DOHH2 (cell line): ENCODE measurements around the gene SPOCK3.
"Not testable (repeated sequence)": the region's sequence is repeated elsewhere in the genome, so short reads cannot be mapped to it uniquely, and the experiment has no call there.

Experiments used
- H3F3A ChIP-seq: fragments of 200-600 bp; sonication (generic), shearing (Covaris generic); 2 replicates; pipeline ENCODE4 v1.6.0; 2016; ENCODE audit warnings: antibody characterized with exemption, mild to moderate bottlenecking; ENCODE audit not compliant: control insufficient read depth, insufficient read depth
- H3K27ac ChIP-seq: fragments of 200-600 bp; sonication (generic); 2 replicates; pipeline ENCODE4 v1.5.1; 2014; ENCODE audit warnings: low read depth, mild to moderate bottlenecking, low read length, moderate library complexity
- H3K27me3 ChIP-seq: fragments of 200-600 bp; sonication (generic); 2 replicates; pipeline ENCODE4 v1.6.1; 2014; ENCODE audit warnings: mild to moderate bottlenecking, low read length, mixed read lengths; ENCODE audit not compliant: control insufficient read depth
- H3K36me3 ChIP-seq: fragments of 200-600 bp; sonication (generic); 2 replicates; pipeline ENCODE4 v1.6.1; 2014; ENCODE audit warnings: mild to moderate bottlenecking, low read length, moderate library complexity, mixed read lengths; ENCODE audit not compliant: control insufficient read depth
- H3K4me1 ChIP-seq: fragments of 200-600 bp; sonication (generic); 2 replicates; pipeline ENCODE4 v1.6.1; 2014; ENCODE audit warnings: mild to moderate bottlenecking, low read length, mixed read lengths; ENCODE audit not compliant: control insufficient read depth
- H3K4me2 ChIP-seq: fragments of 200-600 bp; sonication (generic); 2 replicates; pipeline ENCODE4 v1.6.0; 2014; ENCODE audit warnings: mild to moderate bottlenecking, low read length, moderate library complexity
- H3K4me3 ChIP-seq: fragments of 200-600 bp; sonication (generic); 2 replicates; pipeline ENCODE4 v1.5.1; 2014; ENCODE audit warnings: mild to moderate bottlenecking, low read length, mixed read lengths
- H3K79me2 ChIP-seq: fragments of 200-600 bp; sonication (generic); 2 replicates; pipeline ENCODE4 v1.6.1; 2014; ENCODE audit warnings: mild to moderate bottlenecking, low read length, mixed read lengths; ENCODE audit not compliant: control insufficient read depth
- H3K9me2 ChIP-seq: fragments of 200-600 bp; sonication (generic); replicated peaks from 2 replicates; pipeline ENCODE4 v1.6.1; 2014; ENCODE audit warnings: mild to moderate bottlenecking, low read length, mixed read lengths; ENCODE audit not compliant: control insufficient read depth
- H3K9me3 ChIP-seq: fragments of 200-600 bp; sonication (generic); 2 replicates; pipeline ENCODE4 v1.6.1; 2014; ENCODE audit warnings: antibody characterized with exemption, low read length, mixed read lengths; ENCODE audit not compliant: control insufficient read depth, insufficient read depth
- H4K20me1 ChIP-seq: fragments of 200-600 bp; sonication (generic); 2 replicates; pipeline ENCODE4 v1.6.0; 2014; ENCODE audit warnings: low read depth, mild to moderate bottlenecking, antibody characterized with exemption, low read length, moderate library complexity; ENCODE audit not compliant: control insufficient read depth, insufficient read depth
- EZH2phosphoT487 ChIP-seq: fragments of 200-600 bp; sonication (generic); IDR thresholded peaks from 2 replicates; pipeline ENCODE4 v1.6.1; 2017; ENCODE audit warnings: borderline replicate concordance, mild to moderate bottlenecking, antibody characterized with exemption, low read length, moderate library complexity, mixed read lengths
- TF ChIP-seq, protein P1 (sequence below): fragments of 200-600 bp; sonication (generic); IDR thresholded peaks from one replicate; pipeline ENCODE4 v1.5.1; 2014; ENCODE audit warnings: antibody characterized with exemption, mild to moderate bottlenecking, low read depth, low read length; ENCODE audit not compliant: poor library complexity, severe bottlenecking

Gene SPOCK3

DNA sequence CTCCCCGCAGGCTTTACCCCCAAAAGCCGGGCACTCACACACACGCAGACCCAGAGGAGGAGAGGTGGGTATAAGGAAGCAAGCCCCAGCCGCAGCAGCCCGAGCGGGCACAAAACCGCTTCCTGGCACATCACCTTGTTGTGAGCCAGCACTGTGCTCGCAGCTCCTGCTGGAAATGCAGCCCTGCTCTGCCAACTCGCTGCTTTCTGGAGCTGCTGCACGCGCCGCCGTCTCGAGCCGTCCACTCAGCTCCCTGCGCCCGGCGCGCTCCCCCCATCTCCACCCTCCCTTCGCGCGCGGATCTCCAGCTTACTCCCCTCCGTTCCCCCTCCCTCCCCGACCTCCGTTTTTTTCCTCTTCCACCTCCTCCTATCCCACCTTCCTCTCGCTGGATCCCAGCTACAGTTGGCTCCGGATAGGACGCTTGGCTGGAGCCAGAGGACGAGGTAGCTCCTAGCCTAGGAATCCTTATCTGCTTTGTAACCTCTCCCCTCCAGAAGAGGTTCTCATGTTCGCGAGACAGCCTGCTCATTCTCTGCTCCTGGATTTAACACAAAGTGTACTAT, at the start of gene SPOCK3:
SPOCK3 (minus strand) TSS at position 179 of the 566 bp plus-strand sequence.
- no peak within 1 kb of the TSS for H3K4me2 ChIP-seq
- H3K79me2 ChIP-seq, result no peaks in the 10 kb centered on the region
- no peaks in the 10 kb centered on the region for H3K36me3 ChIP-seq
- H3K9me2 ChIP-seq, result no peaks in the 10 kb centered on the region
- no peak within 1 kb of the TSS for H3K4me3 ChIP-seq
- no peaks in the 10 kb centered on the region; the same call in 1 of the 2 replicates for H3K27me3 ChIP-seq
- H3K4me1 ChIP-seq, result no peaks in the 10 kb centered on the region
- H3F3A ChIP-seq, result no peaks in the 10 kb centered on the region
- H3K9me3 ChIP-seq, result no peaks in the 10 kb centered on the region
- H4K20me1 ChIP-seq, result no peaks in the 10 kb centered on the region
- no peak for TF ChIP-seq EZH2phosphoT487
- TF ChIP-seq, protein P1, sequence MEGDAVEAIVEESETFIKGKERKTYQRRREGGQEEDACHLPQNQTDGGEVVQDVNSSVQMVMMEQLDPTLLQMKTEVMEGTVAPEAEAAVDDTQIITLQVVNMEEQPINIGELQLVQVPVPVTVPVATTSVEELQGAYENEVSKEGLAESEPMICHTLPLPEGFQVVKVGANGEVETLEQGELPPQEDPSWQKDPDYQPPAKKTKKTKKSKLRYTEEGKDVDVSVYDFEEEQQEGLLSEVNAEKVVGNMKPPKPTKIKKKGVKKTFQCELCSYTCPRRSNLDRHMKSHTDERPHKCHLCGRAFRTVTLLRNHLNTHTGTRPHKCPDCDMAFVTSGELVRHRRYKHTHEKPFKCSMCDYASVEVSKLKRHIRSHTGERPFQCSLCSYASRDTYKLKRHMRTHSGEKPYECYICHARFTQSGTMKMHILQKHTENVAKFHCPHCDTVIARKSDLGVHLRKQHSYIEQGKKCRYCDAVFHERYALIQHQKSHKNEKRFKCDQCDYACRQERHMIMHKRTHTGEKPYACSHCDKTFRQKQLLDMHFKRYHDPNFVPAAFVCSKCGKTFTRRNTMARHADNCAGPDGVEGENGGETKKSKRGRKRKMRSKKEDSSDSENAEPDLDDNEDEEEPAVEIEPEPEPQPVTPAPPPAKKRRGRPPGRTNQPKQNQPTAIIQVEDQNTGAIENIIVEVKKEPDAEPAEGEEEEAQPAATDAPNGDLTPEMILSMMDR, result no peak
- H3K27ac ChIP-seq, result no peak within 1 kb of the TSS

GRCh38 chr4:167282171-167282864, 48.0 kb upstream of the SPOCK3 start:
- Histone ChIP-seq H4K20me1 (no peaks in the 10 kb centered on the region), H3K9me3 (no peaks in the 10 kb centered on the region), H3F3A (no peaks in the 10 kb centered on the region)

GRCh38 chr4:167281545-167281944, 47.3 kb upstream of the SPOCK3 start:
- not testable (repeated sequence) for H3K79me2 ChIP-seq, H3K9me2 ChIP-seq, H3K9me3 ChIP-seq, H3K36me3 ChIP-seq, H3K4me1 ChIP-seq, H3K27ac ChIP-seq, H3K4me3 ChIP-seq, H3F3A ChIP-seq, H4K20me1 ChIP-seq, H3K27me3 ChIP-seq, H3K4me2 ChIP-seq

More at GRCh38 chr4:167282171-167282864, 48.0 kb upstream of the SPOCK3 start:
- H3K4me2 ChIP-seq, result no peak overlapping the region
- H3K36me3 ChIP-seq, result no peaks in the 10 kb centered on the region
- no peaks in the 10 kb centered on the region for H3K4me1 ChIP-seq
- no peaks in the 10 kb centered on the region for H3K9me2 ChIP-seq
- H3K4me3 ChIP-seq, result no peak overlapping the region
- H3K27me3 ChIP-seq, result no peaks in the 10 kb centered on the region
- TF ChIP-seq, protein P1, result no peak
- no peak for TF ChIP-seq EZH2phosphoT487
- H3K27ac ChIP-seq, result no peak overlapping the region
- H3K79me2 ChIP-seq, result no peaks in the 10 kb centered on the region

- Histone ChIP-seq H3K9me2 (no peaks in the 10 kb centered on the region), H3F3A (no peaks in the 10 kb centered on the region), H3K4me1 (no peaks in the 10 kb centered on the region), H4K20me1 (no peaks in the 10 kb centered on the region), H3K4me3 (no peak overlapping the region), H3K4me2 (no peak overlapping the region), H3K27me3 (no peaks in the 10 kb centered on the region), H3K79me2 (no peaks in the 10 kb centered on the region), H3K9me3 (no peaks in the 10 kb centered on the region), H3K27ac (no peak overlapping the region), H3K36me3 (no peaks in the 10 kb centered on the region)
- TF ChIP-seq EZH2phosphoT487, result no peak
- TF ChIP-seq, protein P1, result no peak
These were observed 40.1 kb upstream of the SPOCK3 start for GRCh38 chr4:167274351-167274750.
